ENCODE measurements around the gene GUCY1A2.

- TF ChIP-seq CTCF (IDR thresholded peaks at IDR 0.05): no peak
- no peak for TF ChIP-seq POLR2A (IDR thresholded peaks at IDR 0.05)
Measured at GRCh38 chr11:106962995-106963394, 55.3 kb downstream of the GUCY1A2 start.
